Calu3 (cell line): ENCODE results near the gene PPP1R26. TPM values are rescaled to one million over a fixed set of nuclear protein-coding genes. Genes with fewer than 3 reads are reported as not detected.
"Not testable (repeated sequence)": the region's sequence is repeated elsewhere in the genome, so short reads cannot be mapped to it uniquely, and the experiment has no call there.

Experiments
- Bru-seq: library from RNA; stranded (reverse); fragments of 400-500 nt; gene quantifications from one replicate; lab custom pipeline; 2021; lab: Mats Ljungman, UMichigan
- BruChase-seq, 2 experiments: library from RNA; stranded (reverse); fragments of 400-500 nt; gene quantifications; one replicate each; lab custom pipeline; 2021; lab: Mats Ljungman, UMichigan
- BruUV-seq: library from RNA; stranded (reverse); fragments of 400-500 nt; replicated peaks from 2 replicates; lab custom pipeline; 2021; lab: Mats Ljungman, UMichigan
- CTCF ChIA-PET: fragments of 300-600 bp; sonication (Branson Sonifier 250); formaldehyde crosslinking; loops from one replicate; lab custom pipeline; 2022; ENCODE audit warnings: antibody characterized with exemption; lab: Charles Lee
- DNase-seq: peaks from one replicate; pipeline ENCODE4 v3.0.0; 2022
- H3K27ac Mint-ChIP-seq: one replicate; pipeline ENCODE4 v1.8.0; 2022; ENCODE audit warnings: mixed read lengths; ENCODE audit not compliant: unreplicated experiment
- H3K27me3 Mint-ChIP-seq: one replicate; pipeline ENCODE4 v1.8.0; 2022; ENCODE audit warnings: mixed read lengths; ENCODE audit not compliant: unreplicated experiment
- H3K36me3 Mint-ChIP-seq: one replicate; pipeline ENCODE4 v1.8.0; 2022; ENCODE audit warnings: mild to moderate bottlenecking, moderate library complexity, mixed read lengths; ENCODE audit not compliant: insufficient read depth, unreplicated experiment
- H3K4me1 Mint-ChIP-seq: one replicate; pipeline ENCODE4 v1.8.0; 2022; ENCODE audit warnings: mild to moderate bottlenecking, low read depth, mixed read lengths; ENCODE audit not compliant: unreplicated experiment
- H3K4me3 Mint-ChIP-seq: one replicate; pipeline ENCODE4 v1.8.0; 2022; ENCODE audit warnings: mild to moderate bottlenecking, low read depth, moderate library complexity, mixed read lengths; ENCODE audit not compliant: unreplicated experiment
- H3K9me3 Mint-ChIP-seq: one replicate; pipeline ENCODE4 v1.8.0; 2022; ENCODE audit warnings: low read depth, mixed read lengths; ENCODE audit not compliant: unreplicated experiment
- CTCF ChIP-seq: fragments of 200-600 bp; IDR thresholded peaks from one replicate; pipeline ENCODE4 v1.8.0; 2022; ENCODE audit warnings: antibody characterized with exemption; ENCODE audit not compliant: unreplicated experiment
- intact Hi-C: fragments of 100-400 bp; cut with micrococcal nuclease; formaldehyde crosslinking; loops from one replicate; pipeline ENCODE4 v1.10.0; 2022; ENCODE audit not compliant: unreplicated experiment
- long read RNA-seq: library from polyadenylated mRNA; stranded (forward); transcript quantifications from one replicate; pipeline ENCODE4 v2.0.0, GENCODE V29; 2022
- total RNA-seq: library from RNA; stranded (reverse); gene quantifications from 2 replicates; pipeline ENCODE4 v1.2.3, GENCODE V29; 2022

Gene PPP1R26
- 32.1 and 35.1 TPM in 2 replicates for total RNA-seq
- percentile 58 among the genes with signal in this experiment for Bru-seq, nascent RNA
- BruChase-seq, experiment 1, labeled RNA remaining after a 6-hour chase: percentile 87 among the genes with signal in this experiment
- percentile 85 among the genes with signal in this experiment for BruChase-seq, experiment 2, labeled RNA remaining after a 2-hour chase
- long read RNA-seq, full-length matches to known transcripts: 12 of 13 reads
- long read RNA-seq, partial matches to known transcripts: 1 of 13 reads
- long read RNA-seq, other reads (novel, unspliced or antisense): 0 of 13 reads

- no peaks in the 10 kb centered on the region for H3K27me3 Mint-ChIP-seq
- CTCF ChIA-PET: no interaction called here
- peak within 1 kb of the TSS; percentile 94 for H3K27ac Mint-ChIP-seq
- no TSS peak for BruUV-seq
- H3K9me3 Mint-ChIP-seq: no peaks in the 10 kb centered on the region
- peaks cover 27% of the 10 kb centered on the region for H3K36me3 Mint-ChIP-seq
- peak; percentile 54 for DNase-seq
- no peaks in the 10 kb centered on the region for H3K4me1 Mint-ChIP-seq
- peak within 1 kb of the TSS; percentile 84 for H3K4me3 Mint-ChIP-seq
- intact Hi-C loops: no loop called here
- no peak for TF ChIP-seq CTCF
Observed at GRCh38 chr9:135479469-135480052, at the start of gene PPP1R26. PPP1R26 (plus strand) TSS chr9:135479782; CDS start chr9:135484511, 4,729 bp downstream.

- intact Hi-C loops: no loop called here
- TF ChIP-seq CTCF: no peak
- CTCF ChIA-PET: no interaction called here
- H3K27me3 Mint-ChIP-seq: no peaks in the 10 kb centered on the region
- no peak overlapping the region for H3K27ac Mint-ChIP-seq
- no peak for DNase-seq
- H3K4me1 Mint-ChIP-seq: peaks cover 28% of the 10 kb centered on the region
- peaks cover 3% of the 10 kb centered on the region for H3K9me3 Mint-ChIP-seq
- no peak overlapping the region for H3K4me3 Mint-ChIP-seq
- peaks cover 8% of the 10 kb centered on the region for H3K36me3 Mint-ChIP-seq
- no TSS peak for BruUV-seq
Observed at GRCh38 chr9:135437259-135437658, 42.3 kb upstream of the PPP1R26 start.

- H3K27me3 Mint-ChIP-seq, H3K36me3 Mint-ChIP-seq, intact Hi-C loops, DNase-seq, BruUV-seq, H3K9me3 Mint-ChIP-seq, CTCF ChIA-PET, H3K27ac Mint-ChIP-seq, H3K4me3 Mint-ChIP-seq: not testable (repeated sequence)
- peaks cover 33% of the 10 kb centered on the region for H3K4me1 Mint-ChIP-seq
Observed at GRCh38 chr9:135437696-135438095, 41.9 kb upstream of the PPP1R26 start.

GRCh38 chr9:135438581-135439232 lies 40.9 kb upstream of the PPP1R26 start:
- BruUV-seq, H3K4me3 Mint-ChIP-seq: not testable (repeated sequence)

GRCh38 chr9:135439514-135439913 lies 40.1 kb upstream of the PPP1R26 start:
- H3K36me3 Mint-ChIP-seq, intact Hi-C loops, H3K27me3 Mint-ChIP-seq, DNase-seq, H3K4me3 Mint-ChIP-seq, H3K9me3 Mint-ChIP-seq, BruUV-seq: not testable (repeated sequence)
- H3K27ac Mint-ChIP-seq: peak overlapping the region; percentile 66
- CTCF ChIA-PET: interaction anchor here (0.5 to 0.8 kb wide), 3 partner anchors 11 to 992 kb away, joined by 3 to 4 read pairs (median 3); no protein-coding TSS in a partner anchor
- peaks cover 39% of the 10 kb centered on the region for H3K4me1 Mint-ChIP-seq

More at GRCh38 chr9:135438581-135439232, 40.9 kb upstream of the PPP1R26 start:
- H3K36me3 Mint-ChIP-seq, H3K27me3 Mint-ChIP-seq, H3K9me3 Mint-ChIP-seq, intact Hi-C loops: not testable (repeated sequence)
- peaks cover 39% of the 10 kb centered on the region for H3K4me1 Mint-ChIP-seq
- H3K27ac Mint-ChIP-seq: peak overlapping the region; percentile 66
- CTCF ChIA-PET: interaction anchor here (0.8 kb wide), 1 partner anchor 27 kb away, joined by 4 read pairs; no protein-coding TSS in a partner anchor
- DNase-seq: peak; percentile 75
